BJ (cell line): ENCODE measurements around the gene B3GNT9. TPM values are rescaled to one million over a fixed set of nuclear protein-coding genes. Genes with fewer than 3 reads are reported as not detected.

Experiments
- CTCF ChIA-PET: fragments of 350-600 bp; formaldehyde crosslinking; extraction: SDS; loops from one replicate; lab custom pipeline; 2021; ENCODE audit warnings: antibody characterized with exemption, inconsistent platforms; lab: Yijun Ruan, JAX
- POLR2A ChIA-PET: fragments of 300-600 bp; sonication (Branson Sonifier 250); formaldehyde crosslinking; extraction: SDS; loops from one replicate; lab custom pipeline; 2021; ENCODE audit warnings: antibody characterized with exemption; lab: Charles Lee
- DNase-seq: peaks from one replicate; pipeline ENCODE4 v3.0.0-alpha.2; 2011; ENCODE audit warnings: low read depth
- H3K27me3 ChIP-seq: 2 replicates; pipeline ENCODE4 v1.6.0; 2011; ENCODE audit warnings: low read length; ENCODE audit not compliant: control insufficient read depth, insufficient read depth
- H3K36me3 ChIP-seq: 2 replicates; pipeline ENCODE4 v1.5.1; 2011; ENCODE audit warnings: low read length; ENCODE audit not compliant: control insufficient read depth, insufficient read depth
- H3K4me3 ChIP-seq: 2 replicates; pipeline ENCODE4 v1.5.1; 2011; ENCODE audit warnings: low read depth, mild to moderate bottlenecking, control low read depth, low read length
- polyA plus RNA-seq: library from polyadenylated mRNA; depleted of rRNA; stranded (reverse); fragments of >200 nt; gene quantifications from 2 replicates; pipeline ENCODE4 v1.2.3, GENCODE V29; 2011
- TF ChIP-seq, protein P1 (sequence below): IDR thresholded peaks from 2 replicates; pipeline ENCODE4 v1.5.1; 2011; ENCODE audit warnings: low read depth, mild to moderate bottlenecking, control low read depth, inconsistent platforms, low read length, moderate library complexity; ENCODE audit not compliant: insufficient read depth

The B3GNT9 gene
- polyA plus RNA-seq, 1 experiment: 34.9 TPM

DNA sequence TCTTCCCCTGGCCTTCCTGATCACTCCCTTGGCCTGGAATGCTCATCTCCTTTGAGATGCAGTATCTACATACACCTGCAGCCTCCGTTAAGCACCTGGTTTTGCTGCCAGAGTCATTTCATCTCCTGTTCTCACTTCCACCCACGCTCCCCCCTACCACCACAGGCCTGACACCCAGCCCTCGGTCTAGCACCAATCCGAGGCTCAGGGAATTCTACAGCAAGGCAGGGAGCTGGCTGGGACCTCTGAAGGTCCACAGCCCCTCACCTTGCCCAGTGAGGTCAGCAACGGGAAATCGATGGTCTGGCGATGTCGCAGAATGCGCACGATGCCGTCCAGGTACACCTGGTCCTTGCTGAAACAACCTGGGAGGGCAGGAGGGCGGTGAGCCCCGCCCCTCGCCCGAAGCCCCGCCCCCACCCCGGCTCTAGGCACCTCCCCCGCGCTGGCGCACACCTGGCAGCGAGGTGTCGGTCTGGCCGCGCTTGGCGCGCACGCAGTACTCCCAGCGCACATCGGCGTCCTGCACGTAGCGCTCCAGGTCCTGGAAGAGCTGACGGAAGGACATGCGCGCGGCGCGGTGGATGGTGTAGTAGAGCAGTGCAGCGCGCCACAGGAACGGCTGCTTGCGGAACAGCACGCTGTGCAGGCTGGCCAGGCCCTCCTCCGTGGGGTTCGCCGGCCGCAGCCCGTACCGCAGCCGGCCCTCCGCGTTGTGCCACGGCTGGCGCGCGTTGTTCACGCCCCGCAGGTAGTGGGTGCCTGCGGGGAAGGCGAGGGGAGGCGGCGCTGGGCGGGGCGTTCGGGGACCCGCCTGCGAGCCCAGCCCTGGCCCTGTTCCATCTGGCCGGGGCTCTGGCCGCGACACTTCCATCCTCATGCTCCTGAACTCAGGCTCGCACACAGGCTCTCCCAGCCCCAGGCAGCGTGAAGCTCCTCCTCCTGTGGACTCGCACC is 27.2 kb upstream of the B3GNT9 start:
- DNase-seq: no peak
- TF ChIP-seq, protein P1, sequence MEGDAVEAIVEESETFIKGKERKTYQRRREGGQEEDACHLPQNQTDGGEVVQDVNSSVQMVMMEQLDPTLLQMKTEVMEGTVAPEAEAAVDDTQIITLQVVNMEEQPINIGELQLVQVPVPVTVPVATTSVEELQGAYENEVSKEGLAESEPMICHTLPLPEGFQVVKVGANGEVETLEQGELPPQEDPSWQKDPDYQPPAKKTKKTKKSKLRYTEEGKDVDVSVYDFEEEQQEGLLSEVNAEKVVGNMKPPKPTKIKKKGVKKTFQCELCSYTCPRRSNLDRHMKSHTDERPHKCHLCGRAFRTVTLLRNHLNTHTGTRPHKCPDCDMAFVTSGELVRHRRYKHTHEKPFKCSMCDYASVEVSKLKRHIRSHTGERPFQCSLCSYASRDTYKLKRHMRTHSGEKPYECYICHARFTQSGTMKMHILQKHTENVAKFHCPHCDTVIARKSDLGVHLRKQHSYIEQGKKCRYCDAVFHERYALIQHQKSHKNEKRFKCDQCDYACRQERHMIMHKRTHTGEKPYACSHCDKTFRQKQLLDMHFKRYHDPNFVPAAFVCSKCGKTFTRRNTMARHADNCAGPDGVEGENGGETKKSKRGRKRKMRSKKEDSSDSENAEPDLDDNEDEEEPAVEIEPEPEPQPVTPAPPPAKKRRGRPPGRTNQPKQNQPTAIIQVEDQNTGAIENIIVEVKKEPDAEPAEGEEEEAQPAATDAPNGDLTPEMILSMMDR: peak; percentile 16; the same call in 1 of the 2 replicates
- POLR2A ChIA-PET: interaction anchor here (0.6 to 0.7 kb wide), 2 partner anchors 160 to 246 kb away, joined by 4 to 15 read pairs; no protein-coding TSS in a partner anchor
- Histone ChIP-seq H3K36me3 (no peaks in the 10 kb centered on the region), H3K27me3 (no peaks in the 10 kb centered on the region), H3K4me3 (peak overlapping the region; percentile 41)
- CTCF ChIA-PET: no interaction called here

DNA sequence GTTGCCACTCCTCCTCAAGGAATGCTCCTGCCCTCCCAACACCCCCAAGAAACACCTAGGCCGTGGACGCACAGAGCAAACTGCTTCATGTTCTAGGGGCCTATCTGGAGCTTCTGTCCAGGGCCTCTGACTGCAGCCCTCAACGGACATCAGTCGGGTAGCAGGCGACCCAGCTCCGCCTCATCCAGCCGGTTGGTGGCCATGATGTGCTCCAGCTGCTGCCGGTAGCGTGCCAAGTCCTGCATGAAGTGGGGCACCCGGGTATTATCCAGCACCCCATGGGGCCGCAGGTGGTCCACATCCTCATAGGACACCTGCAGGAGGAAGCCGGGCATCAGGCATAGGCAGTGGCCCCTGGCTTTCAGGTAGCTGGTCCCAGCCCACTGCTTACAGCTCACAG is 25.9 kb upstream of the B3GNT9 start:
- Histone ChIP-seq H3K4me3 (no peak overlapping the region), H3K36me3 (no peaks in the 10 kb centered on the region), H3K27me3 (no peaks in the 10 kb centered on the region)
- TF ChIP-seq, protein P1: no peak
- CTCF ChIA-PET: interaction anchor here (0.6 to 4.5 kb wide), 6 partner anchors 8 to 222 kb away, joined by 3 to 36 read pairs (median 8); partner anchors contain the start of genes FBXL8, HSF4 and TRADD
- POLR2A ChIA-PET: interaction anchor here (0.6 kb wide), 1 partner anchor 40 kb away, joined by 3 read pairs; no protein-coding TSS in a partner anchor
- no peak for DNase-seq

DNA sequence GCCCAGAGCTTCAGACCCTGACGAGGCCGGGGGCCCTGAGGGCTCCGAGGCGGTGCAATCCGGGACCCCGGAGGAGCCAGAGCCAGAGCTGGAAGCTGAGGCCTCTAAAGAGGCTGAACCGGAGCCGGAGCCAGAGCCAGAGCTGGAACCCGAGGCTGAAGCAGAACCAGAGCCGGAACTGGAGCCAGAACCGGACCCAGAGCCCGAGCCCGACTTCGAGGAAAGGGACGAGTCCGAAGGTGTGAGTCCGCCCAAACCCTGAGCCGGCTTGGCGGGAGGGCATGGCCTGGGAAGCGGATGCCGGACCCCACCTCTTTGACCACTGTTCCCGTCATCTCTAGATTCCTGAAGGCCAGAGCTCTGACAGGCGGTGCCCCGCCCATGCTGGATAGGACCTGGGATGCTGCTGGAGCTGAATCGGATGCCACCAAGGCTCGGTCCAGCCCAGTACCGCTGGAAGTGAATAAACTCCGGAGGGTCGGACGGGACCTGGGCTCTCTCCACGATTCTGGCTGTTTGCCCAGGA is 24.0 kb upstream of the B3GNT9 start:
- ChIA-PET POLR2A (interaction anchor here (0.6 kb wide), 2 partner anchors 18 to 52 kb away, joined by 3 read pairs; partner anchors contain the start of gene TMEM208), CTCF (interaction anchor here (0.7 to 4.5 kb wide), 6 partner anchors 8 to 196 kb away, joined by 3 to 36 read pairs (median 8); partner anchors contain the start of genes FBXL8, HSF4 and TRADD)
- Histone ChIP-seq H3K4me3 (peak overlapping the region; percentile 48; the same call in 1 of the 2 replicates), H3K36me3 (no peaks in the 10 kb centered on the region), H3K27me3 (no peaks in the 10 kb centered on the region)
- no peak for DNase-seq
- TF ChIP-seq, protein P1: no peak

DNA sequence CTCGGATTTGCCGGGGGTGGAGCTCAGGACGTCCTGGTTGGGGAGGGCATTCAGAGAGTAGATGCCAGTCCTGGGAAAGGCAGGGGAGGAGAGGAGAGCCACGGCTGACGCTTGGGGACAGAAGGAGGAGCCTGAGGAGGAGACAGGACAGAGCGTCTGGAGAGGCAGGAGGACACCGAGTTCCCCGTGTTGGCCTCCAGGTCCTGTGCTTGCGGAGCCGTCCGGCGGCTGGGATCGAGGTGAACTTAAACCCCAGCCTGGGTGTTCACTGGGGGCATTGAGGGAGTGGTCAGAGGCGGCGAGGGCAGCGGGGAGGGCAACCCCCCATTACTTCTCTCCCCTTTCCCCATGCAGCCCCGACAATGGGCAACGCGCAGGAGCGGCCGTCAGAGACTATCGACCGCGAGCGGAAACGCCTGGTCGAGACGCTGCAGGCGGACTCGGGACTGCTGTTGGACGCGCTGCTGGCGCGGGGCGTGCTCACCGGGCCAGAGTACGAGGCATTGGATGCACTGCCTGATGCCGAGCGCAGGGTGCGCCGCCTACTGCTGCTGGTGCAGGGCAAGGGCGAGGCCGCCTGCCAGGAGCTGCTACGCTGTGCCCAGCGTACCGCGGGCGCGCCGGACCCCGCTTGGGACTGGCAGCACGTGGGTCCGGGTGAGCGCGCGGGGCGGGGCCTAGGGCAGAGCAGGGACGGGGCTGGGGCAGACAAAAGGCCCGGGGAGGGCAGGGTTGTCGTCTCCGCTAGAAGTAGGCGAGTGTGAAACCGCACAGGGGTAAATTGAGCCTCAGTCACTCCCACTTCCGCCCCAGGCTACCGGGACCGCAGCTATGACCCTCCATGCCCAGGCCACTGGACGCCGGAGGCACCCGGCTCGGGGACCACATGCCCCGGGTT is 23.3 kb upstream of the B3GNT9 start:
- CTCF ChIA-PET: interaction anchor here (1.0 to 4.5 kb wide), 6 partner anchors 9 to 177 kb away, joined by 3 to 36 read pairs (median 8); partner anchors contain the start of genes FBXL8, HSF4 and TRADD
- DNase-seq: no peak
- H3K27me3 ChIP-seq: no peaks in the 10 kb centered on the region
- POLR2A ChIA-PET: interaction anchor here (0.6 kb wide), 2 partner anchors 17 to 53 kb away, joined by 3 read pairs; partner anchors contain the start of gene TMEM208
- H3K36me3 ChIP-seq: no peaks in the 10 kb centered on the region
- TF ChIP-seq, protein P1: peak; percentile 46
- H3K4me3 ChIP-seq: peak overlapping the region; percentile 48
